Cortex of kidney (tissue), 1 donor: Measurements from ENCODE around the gene BABAM2.
"Not testable (repeated sequence)": the region's sequence is repeated elsewhere in the genome, so short reads cannot be mapped to it uniquely, and the experiment has no call there.

Source experiments
- DNase-seq: peaks from one replicate; lab custom pipeline; 2025; lab: John Stamatoyannopoulos, UW

BABAM2 gene

DNA sequence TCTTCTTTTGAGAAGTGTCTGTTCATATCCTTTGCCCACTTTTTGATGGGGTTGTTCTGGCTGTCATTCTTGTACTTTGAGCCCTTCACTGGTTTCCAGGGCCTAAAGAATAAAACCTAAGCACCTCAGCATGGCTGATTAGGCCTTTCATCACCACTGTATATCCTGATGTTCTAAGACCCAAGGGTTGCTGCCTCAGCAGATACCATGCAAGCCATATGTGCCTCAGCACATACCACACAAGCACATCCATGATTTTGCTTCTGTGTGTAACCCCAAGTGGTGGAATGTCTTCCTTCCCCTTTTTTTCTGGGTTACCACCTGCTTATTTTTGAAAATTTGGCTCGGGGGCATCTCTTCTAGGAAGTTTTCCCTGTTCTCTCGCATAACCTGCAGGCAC lies 11.7 kb upstream of the BABAM2 start:
- DNase-seq: no peak

DNA sequence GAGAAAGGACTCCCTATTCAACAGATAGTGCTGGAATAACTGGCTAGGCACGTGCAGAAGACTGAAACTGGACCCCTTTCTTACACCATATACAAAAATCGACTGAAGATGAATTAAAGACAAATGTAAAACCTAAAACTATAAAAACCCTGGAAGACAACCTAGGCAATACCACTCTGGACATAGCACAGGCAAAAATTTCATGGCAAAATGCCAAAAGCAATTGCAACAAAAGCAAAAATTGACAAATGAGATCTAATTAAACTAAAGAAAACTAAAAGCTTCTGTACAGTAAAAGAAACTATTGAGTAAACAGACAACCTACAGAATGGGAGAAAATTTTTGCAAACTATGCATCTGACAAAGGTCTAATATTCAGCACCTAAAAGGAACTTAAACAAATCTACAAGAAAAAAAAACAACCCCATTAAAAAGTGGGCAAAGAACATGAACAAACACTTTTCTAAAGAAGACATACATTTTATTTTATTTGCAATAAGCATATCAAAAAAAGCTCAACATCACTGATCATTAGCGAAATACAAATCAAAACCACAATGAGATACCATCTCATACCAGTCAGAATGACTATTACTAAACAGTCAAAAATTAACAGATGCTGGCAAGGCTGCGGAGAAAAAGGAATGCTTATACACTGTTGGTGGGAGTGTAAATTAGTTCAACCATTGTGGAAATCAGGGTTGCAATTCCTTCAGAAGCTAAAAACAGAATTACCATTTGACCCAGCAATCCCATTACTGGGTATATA lies 8.5 kb upstream of the BABAM2 start:
- DNase-seq: not testable (repeated sequence)

DNA sequence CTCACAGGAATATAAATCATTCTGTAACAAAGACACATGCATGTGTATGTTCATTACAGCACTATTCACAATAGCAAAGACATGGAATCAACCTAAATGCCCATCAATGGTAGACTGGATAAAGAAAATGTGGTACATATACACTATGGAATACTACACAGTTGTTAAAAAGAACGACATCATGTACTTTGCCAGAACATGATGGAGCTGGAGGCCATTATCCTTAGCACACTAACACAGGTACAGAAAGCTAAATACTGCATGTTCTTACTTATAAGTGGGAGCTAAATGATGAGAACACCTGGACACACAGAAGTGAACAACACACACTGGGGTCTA lies 8.0 kb upstream of the BABAM2 start:
- not testable (repeated sequence) for DNase-seq

DNA sequence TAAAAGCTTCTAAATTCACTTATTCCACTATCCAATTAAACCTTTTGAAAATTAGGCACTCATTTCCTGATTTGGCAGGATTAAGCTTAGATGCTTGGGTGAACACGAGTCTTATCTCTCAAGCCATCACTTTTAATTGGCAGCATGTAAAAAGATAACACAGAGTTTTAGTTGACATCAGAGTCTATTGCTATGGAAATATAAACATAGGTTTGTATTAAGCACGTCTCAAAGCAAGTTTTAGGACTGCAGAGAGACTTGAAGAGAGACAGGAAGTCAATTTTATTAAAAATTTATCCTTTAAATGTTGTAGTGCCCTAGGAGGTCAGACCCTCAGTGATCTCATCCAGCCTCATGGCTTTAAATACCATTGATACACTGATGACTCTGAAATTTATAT lies 5.9 kb upstream of the BABAM2 start:
- DNase-seq: no peak

DNA sequence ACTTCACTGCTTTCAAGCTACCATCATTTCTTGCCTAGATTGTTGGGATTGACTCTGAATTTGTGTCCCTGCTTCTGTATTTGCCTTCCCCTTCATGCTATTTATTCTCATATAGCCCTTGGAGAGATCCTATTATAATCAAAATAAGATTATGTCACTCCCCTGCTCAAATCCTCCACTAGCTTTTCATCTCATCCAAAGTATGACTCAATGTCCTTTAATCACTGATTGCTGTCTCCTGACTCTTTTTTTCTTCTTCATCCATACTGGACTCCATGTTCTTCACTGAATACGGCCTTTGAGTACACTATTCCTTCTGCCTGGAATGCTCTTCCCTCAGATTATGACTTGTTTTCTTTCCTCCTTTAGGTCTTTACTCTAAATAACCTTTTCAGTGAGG lies 5.3 kb upstream of the BABAM2 start:
- DNase-seq: no peak

DNA sequence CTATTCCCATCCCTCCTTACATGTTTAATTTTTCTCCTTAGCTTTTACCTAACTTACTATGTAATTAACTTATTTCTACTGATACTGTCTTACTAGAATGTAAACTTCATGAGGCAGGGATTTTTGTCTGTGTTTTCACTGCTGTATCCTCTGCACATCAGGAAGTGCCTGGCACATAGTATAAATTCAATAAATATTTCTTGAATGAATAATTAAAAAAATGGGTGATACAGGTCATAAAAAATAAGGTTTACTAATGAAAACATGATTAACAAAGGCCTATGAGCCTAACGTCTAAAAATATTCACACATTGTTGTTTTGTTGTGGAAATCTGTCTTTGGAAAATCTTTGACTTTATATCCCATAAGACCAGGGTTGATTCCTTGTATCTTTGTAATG lies 4.9 kb upstream of the BABAM2 start:
- DNase-seq: no peak

DNA sequence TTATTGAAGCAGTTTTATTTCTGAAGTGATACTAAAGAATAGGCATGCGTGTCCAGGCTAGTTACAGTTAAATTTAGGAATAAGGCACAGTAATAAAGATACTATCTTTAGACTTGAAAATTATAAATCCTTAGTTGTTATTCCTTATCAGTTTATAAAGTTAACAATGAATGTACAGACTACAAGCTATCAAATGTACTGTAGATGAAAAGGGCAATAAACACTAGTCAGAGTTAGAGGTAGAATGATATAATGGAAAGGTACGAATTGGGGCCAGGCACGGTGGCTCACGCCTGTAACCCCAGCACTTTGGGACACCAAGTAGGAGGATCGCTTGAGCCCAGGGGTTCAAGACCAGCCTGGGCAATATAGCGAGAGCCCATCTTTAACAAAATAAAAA lies 4.2 kb upstream of the BABAM2 start:
- no peak for DNase-seq

DNA sequence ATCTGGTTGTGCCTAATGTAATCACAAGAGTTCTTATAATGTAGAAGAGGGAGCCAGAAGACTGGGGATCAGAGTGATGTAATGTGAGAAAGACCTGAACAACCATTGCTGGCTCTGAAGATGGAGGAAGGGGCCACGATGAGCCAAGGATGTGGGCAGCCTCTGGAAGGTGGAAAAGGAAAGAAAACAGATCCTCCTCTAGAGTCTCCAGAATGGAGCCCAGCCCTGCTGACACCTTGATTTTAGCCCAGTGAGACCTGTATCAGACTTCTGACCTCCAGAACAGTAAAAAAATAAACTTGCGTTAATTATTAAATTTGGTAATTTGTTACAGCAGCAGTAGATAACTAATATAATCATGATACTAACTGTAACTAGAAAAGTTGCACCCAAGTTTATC lies 3.4 kb upstream of the BABAM2 start:
- DNase-seq: no peak

DNA sequence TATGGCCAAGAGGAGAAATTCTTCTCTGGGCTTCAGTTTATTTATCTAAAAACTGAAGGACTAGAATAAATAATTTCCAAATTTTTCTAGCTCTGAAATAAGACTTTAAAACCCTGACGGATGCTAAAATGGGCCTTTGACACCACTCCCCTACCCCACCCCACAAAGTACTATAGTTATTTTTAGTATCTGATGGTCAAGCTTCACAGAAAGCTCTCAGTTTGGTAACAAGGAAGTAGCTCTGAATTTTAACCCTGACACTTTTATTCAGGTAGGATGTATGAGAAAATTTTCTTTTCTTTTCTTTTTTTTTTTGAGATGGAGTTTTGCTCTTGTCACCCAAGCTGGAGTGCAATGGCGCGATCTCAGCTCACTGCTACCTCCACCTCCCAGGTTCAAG lies 2.7 kb upstream of the BABAM2 start:
- no peak for DNase-seq

DNA sequence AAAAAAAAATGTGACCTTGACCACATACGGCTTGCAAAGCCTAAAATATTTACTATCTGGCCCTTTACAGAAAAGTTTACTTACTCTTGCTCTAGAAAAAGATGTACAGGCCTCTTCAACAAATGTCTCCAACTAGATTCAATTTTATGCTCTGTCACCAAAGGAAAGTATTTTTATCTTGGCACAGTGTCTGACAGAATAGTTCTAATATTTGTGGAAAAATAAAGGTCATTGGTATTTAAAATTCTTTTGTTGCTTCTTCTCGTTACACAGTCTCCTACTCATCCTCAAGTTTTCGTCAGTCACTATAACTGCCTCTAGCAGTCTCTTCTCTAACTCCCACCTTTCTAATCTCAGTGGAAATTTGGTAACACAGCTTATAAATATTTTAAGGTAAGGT lies 1.7 kb upstream of the BABAM2 start:
- DNase-seq: no peak

DNA sequence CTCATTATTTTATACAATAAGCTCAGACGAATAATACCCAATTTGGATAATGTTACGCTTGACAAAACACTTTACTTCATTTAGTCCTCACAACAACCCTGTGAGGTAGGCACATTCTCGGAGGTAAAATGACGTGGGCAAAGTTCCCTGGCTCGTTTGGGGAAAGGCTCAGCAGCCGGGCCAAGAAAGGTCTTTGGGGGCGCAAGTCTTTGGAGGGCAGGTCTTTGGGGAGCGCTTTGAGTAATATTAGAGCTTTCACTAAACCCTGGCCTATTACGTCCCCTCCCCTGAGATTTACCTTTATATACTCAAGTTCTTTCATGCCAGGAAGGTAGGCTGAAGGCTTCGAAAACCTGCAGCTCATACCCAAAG lies 769 bp upstream of the BABAM2 start:
- no peak for DNase-seq

DNA sequence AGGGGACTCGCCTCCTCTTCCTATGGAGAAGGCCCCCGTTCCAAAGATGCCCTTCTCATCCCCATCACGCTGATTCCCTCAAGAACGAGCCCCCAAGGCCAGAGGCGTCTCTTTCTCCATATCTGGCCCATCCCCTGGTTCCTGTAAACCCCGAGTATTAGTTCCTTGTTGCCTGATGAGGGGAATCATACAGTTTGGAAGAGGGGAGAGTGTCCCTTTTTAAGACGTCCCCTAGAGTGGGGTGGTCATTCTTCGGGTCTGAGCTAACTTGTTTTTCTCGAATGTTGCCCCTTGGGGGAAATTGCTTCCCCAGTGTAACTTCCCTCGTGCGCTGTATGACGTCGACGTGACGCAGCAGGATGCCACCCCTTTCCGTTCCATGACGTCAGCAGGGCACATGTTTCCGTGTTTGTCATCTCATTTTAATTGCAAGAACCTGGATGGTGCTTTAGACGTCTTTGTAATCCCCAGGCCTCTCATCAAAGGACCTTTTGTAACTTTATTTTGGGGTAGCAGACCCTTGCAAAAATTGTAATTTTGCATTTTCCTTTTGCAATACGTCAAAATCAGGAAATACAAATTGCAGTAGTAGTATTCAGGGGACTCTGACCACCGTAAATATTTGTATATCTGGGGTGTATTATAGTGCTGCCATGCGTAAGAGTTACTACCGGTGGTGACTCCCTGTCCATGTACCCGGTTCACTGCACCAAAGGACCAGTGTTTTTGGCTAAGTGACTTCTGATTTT lies 569 bp downstream of the BABAM2 start:
- no peak for DNase-seq

DNA sequence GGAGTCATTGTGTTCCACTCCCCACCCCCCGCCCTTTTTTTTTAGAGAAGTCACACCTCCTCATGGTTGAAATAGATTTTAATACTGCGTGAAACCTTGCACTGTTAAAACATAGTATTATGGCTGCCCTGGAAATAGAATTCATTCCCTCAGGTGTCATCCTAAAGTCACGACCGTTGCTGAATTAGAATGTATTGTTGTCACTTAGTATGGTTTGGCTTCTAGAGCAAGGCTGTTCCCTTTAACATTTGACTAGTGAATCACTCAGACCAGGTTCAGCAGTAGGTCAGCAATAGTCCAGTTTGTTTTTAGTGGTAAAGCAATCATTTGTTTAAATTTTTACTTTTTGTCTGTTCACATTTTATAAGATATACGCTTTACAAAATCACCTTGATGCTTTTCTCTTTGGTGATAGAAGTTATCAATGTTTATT lies 1.2 kb downstream of the BABAM2 start:
- no peak for DNase-seq

DNA sequence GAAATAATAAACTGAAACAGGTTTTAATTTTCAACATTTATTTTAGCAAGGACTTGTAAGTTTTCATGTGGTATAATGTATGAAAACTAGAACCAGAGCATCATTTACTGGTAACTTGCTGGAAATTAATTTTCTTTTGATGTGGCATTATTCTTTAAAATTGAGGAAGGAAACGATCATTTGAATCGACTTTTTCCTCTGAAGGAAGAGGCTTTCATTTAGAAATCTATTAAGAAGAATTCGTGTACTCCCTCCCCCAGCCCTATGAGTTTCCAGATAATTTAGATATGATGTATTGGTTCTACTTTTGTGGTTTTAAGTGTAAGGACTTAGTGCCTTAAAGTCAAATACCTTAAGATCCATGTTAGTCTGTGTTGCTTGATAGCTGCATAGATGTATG lies 2.5 kb downstream of the BABAM2 start:
- no peak for DNase-seq

DNA sequence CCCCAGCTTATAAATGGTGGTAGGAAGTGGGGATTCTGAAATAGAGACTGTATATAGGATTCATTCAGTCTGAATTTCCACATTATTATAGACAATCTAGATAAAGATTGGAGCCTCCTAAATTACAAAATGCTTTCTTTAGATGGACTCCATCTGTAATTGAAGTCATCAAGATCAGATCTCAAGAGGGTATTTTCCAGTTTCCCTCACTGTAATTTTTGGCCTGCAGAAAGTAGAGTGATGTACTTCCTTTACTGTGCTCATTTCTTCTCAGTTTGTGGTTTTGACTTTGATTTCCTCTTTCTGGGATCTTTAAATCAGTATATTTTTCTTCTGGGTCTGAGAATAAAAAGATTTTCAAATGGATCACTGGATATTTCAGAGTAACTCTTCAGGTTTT lies 7.2 kb downstream of the BABAM2 start:
- no peak for DNase-seq

DNA sequence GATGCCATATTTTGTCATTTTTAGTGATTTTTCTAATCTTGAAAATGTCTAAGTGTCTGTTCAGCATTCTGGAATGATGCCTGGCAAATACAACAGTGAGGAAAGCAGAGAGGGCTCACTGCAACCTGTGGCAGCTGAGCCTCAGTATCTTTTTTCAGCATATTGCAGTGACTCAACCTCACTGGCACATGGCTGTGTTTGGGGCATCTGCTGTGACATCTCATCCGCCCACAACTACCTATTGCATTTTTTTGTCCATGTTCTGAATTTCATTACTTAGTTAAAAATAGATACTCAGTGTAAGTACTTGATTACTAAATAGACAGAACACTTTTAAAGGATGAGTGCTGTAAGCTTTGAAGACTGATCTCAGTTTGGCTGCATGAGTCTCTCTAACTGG lies 10.7 kb downstream of the BABAM2 start:
- DNase-seq: no peak

DNA sequence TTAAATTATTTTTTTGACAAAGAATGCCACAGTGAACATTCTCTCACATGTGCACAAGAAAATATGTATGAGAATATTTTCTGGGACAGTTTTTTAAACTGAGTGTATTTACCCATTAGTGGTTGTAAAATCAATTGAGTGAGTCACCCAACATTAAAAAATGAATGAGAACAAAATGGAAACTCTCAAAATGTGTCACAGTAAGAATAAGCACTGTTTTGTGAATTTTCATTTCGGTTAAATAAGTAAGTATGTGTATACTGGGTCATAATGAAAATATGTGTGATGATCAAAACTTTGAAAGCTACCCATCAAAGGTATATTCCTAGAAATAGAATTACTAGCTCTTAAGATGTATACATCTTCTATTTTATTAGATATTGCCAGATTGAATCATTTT lies 11.6 kb downstream of the BABAM2 start:
- DNase-seq: no peak

DNA sequence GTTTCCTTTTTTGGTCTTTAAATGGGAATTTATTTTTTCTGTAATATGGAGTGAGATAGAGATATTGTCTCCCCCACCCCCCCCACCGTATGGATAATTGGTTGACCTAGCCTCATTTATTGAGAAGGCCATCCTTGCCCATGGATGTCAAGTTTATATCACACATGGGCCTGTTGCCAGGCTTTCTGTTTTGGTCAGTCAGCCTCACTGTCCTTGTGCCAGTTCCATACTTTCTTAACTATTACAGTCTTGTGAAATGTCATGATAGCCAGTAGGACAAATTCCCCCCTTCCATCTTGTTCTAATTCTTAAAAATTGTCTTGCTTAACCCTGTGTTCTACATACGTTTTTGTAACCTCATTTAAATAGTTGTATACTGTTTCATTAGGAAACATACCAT lies 12.5 kb downstream of the BABAM2 start:
- DNase-seq: no peak

DNA sequence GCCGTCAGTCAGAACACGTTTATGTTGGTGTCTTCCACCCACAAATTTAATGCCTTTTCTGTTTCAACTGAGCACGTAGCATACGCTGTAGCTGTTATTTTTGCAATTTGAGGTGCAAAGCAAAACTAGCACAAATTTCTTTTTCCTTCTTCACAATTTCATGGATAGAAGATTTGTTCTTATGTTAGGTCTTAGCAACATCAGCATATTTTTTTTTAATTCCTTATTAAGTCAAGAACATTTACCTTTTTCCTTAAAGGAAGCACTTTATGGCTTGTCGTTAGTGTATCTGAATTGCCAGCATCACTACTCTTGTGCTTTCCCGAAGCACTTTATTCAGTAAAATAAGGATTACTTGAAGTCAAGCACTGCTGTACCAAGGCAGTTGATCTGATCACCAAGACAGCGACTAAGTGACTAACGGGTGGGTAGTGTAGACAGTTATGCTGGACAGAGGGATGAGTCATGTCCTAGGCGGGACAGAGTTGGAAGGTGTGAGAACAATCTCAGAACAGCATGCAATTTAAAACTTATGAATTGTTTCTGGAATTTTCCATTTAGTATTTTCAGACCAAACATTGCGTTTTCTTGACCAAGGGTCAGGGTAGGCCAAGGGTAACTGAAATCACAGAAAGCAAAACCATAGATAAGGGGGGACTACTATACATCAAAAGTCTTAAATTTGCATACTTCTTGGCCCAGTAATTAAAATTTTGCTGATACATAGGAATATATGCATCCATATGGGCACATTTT lies 13.3 kb downstream of the BABAM2 start:
- no peak for DNase-seq

DNA sequence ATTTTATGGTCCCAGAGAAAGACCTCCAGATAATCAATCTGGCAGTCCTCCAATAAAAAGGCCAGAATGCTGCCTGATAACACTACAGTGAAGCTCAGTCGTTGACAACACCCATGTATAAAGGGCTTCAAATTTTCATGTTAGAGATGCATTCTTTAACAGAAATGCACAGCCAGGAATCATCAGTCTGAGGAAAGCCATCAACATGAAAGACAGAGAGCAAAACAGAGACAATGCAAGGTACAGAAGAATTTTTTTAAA lies 13.8 kb downstream of the BABAM2 start:
- no peak for DNase-seq

DNA sequence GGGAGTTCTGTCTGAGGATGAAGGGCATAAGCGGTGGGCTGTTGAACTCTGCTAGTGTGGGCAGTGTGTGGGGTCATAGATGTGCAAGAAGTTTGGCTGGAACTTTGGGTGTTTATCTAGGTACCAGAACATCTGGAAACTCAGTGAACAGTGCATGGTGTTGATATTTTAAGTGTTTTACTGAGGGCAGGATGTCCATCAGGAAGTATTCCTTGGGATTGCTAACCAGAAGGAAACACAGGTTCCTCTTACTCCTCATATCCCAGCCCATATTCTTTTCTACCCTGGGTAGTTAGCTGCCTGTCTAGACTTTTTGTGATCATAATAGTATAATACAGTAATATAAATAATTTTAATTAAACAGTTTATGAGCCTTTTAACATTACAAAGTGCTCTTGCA lies 15.5 kb downstream of the BABAM2 start:
- no peak for DNase-seq

DNA sequence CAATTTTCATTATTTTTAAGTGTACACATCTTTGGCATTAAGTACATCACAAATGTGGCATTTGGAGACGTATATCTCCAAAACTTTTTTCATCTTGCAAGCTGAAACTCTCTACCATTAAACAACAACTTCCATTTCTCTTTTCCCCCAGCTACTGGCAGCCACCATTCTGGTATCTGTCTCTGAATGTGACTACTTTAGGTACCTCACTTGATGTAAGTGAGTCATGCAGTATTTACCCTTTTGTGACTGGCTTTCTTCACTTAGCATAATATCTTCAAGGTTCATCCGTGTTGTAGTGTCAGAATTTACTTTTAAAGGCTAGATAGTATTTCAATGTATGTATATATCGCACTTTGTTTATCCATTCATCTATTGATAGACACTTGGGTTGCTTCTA lies 17.0 kb downstream of the BABAM2 start:
- no peak for DNase-seq

DNA sequence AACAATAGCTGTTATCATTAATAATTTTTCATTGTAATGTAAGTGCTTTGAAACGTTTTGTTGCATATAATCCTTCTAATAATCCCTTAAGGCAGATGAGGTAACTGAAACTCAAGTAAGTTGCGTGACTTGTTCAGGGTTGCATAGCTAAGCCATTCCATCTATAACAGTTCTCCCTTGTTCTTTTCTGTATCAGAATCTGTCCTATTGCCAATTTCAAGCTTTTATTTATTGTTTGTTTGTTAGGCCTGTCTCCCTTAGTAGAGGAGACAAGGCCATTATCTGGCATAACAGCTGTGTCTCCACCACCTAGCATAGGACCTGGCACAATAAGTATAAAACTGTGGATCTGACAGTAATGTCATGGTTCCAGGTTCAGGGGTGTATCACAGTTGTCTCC lies 19.4 kb downstream of the BABAM2 start:
- no peak for DNase-seq
